HCT116 (cell line): Measurements from ENCODE around the gene SAT1. TPM values are rescaled to one million over a fixed set of nuclear protein-coding genes. Genes with fewer than 3 reads are reported as not detected.

Experiments used
- ATAC-seq: fragments of 200-7000 bp; cut with Tn5 transposase; 2 replicates; pipeline ENCODE4 v1.9.1; 2020; ENCODE audit warnings: mild to moderate bottlenecking, moderate library complexity
- BruUV-seq: library from RNA; stranded (reverse); fragments of 400-500 nt; replicated peaks from 2 replicates; lab custom pipeline; 2021; lab: Mats Ljungman, UMichigan
- CTCF ChIA-PET: fragments of 300-600 bp; sonication (Branson Sonifier 250); formaldehyde crosslinking; loops from one replicate; lab custom pipeline; 2021; ENCODE audit warnings: antibody characterized with exemption; lab: Charles Lee
- POLR2A ChIA-PET: fragments of 300-600, 350-600 bp; sonication (Branson Sonifier 250); formaldehyde crosslinking; loops from one replicate; lab custom pipeline; 2021; ENCODE audit warnings: antibody characterized with exemption; lab: Charles Lee
- RAD21 ChIA-PET, 2 experiments: fragments of 300-600 bp; sonication (Branson Sonifier 250); formaldehyde crosslinking; loops; one replicate each; lab custom pipeline; 2023; ENCODE audit warnings: low total read pairs in 2 of 2; ENCODE audit not compliant: uncharacterized antibody in 2 of 2, unreplicated experiment in 2 of 2, low non-redundant PET in 1 of 2; lab: Charles Lee
- DNase-seq: peaks from one replicate; pipeline ENCODE4 v3.0.0-alpha.2; 2010; ENCODE audit warnings: low read depth, low spot score
- H2AFZ ChIP-seq: fragments of 200-600 bp; shearing (Covaris generic), sonication (generic); 2 replicates; pipeline ENCODE4 v1.6.1; 2017; ENCODE audit warnings: low read depth, mixed run types, mixed read lengths, antibody characterized with exemption, low read length; ENCODE audit not compliant: poor library complexity, severe bottlenecking
- H3K27ac ChIP-seq: 2 replicates; pipeline ENCODE4 v1.5.1; 2012; ENCODE audit warnings: low read depth, low read length
- H3K27me3 ChIP-seq: fragments of 200-600 bp; sonication (generic); 2 replicates; pipeline ENCODE4 v1.6.1; 2016; ENCODE audit warnings: mixed run types, low read length, mixed read lengths; ENCODE audit not compliant: insufficient read depth
- H3K36me3 ChIP-seq, 2 experiments: fragments of 200-500 bp in 1 of 2; fragments of 200-600 bp in 1 of 2; sonication (Bioruptor generic) in 1 of 2; sonication (generic) in 1 of 2; 2 replicates each; pipeline versions ENCODE4 v1.5.1 to v1.6.1; 2014 to 2016; ENCODE audit warnings: low read length in 2 of 2, inconsistent platforms in 1 of 2, mixed read lengths in 1 of 2, mixed run types in 1 of 2; ENCODE audit not compliant: insufficient read depth in 2 of 2, control insufficient read depth in 1 of 2
- H3K4me1 ChIP-seq, 2 experiments: fragments of 200-600 bp in 1 of 2; sonication (generic) in 1 of 2; 2 replicates each; pipeline versions ENCODE4 v1.5.1 to v1.6.1; 2012 to 2017; ENCODE audit warnings: low read length in 2 of 2, inconsistent platforms in 1 of 2, mild to moderate bottlenecking in 1 of 2, mixed read lengths in 1 of 2, mixed run types in 1 of 2, moderate library complexity in 1 of 2; ENCODE audit not compliant: insufficient read depth in 2 of 2, control insufficient read depth in 1 of 2
- H3K4me2 ChIP-seq: fragments of 200-600 bp; sonication (generic); 2 replicates; pipeline ENCODE4 v1.6.1; 2017; ENCODE audit warnings: mixed run types, low read length, mixed read lengths
- H3K4me3 ChIP-seq, 2 experiments: fragments of 200-600 bp in 1 of 2; sonication (generic) in 1 of 2; replicated peaks in 1 of 2; 2 replicates each; pipeline ENCODE4 v1.5.1; 2011 to 2016; ENCODE audit warnings: low read length in 2 of 2, control low read depth in 1 of 2, low read depth in 1 of 2, mild to moderate bottlenecking in 1 of 2, mixed read lengths in 1 of 2, mixed run types in 1 of 2
- H3K79me2 ChIP-seq: fragments of 200-600 bp; sonication (generic); 2 replicates; pipeline ENCODE4 v1.6.1; 2017; ENCODE audit warnings: mild to moderate bottlenecking, mixed run types, low read length, moderate library complexity, mixed read lengths; ENCODE audit not compliant: insufficient read depth
- H3K9ac ChIP-seq: fragments of 200-600 bp; sonication (generic); 2 replicates; pipeline ENCODE4 v1.6.1; 2016; ENCODE audit warnings: low read length, mixed read lengths
- H3K9me2 ChIP-seq: fragments of 200-600 bp; sonication (generic), shearing (Covaris generic); 2 replicates; pipeline ENCODE4 v1.6.1; 2017; ENCODE audit warnings: mixed run types, mild to moderate bottlenecking, moderate library complexity; ENCODE audit not compliant: insufficient read depth
- H3K9me3 ChIP-seq, 2 experiments: fragments of 200-500 bp in 1 of 2; fragments of 200-600 bp in 1 of 2; sonication (Bioruptor generic) in 1 of 2; sonication (generic) in 1 of 2; 2 replicates each; pipeline ENCODE4 v1.6.1; 2014 to 2017; ENCODE audit warnings: low read length in 2 of 2, mixed read lengths in 2 of 2, inconsistent platforms in 1 of 2, low read depth in 1 of 2, mild to moderate bottlenecking in 1 of 2, mixed run types in 1 of 2, moderate library complexity in 1 of 2; ENCODE audit not compliant: control insufficient read depth in 1 of 2, insufficient read depth in 1 of 2
- H4K20me1 ChIP-seq: fragments of 200-600 bp; sonication (generic), shearing (Covaris generic); 2 replicates; pipeline ENCODE4 v1.6.1; 2017; ENCODE audit warnings: mixed run types, mild to moderate bottlenecking, moderate library complexity; ENCODE audit not compliant: insufficient read depth
- CBX3 ChIP-seq: IDR thresholded peaks from 2 replicates; pipeline ENCODE4 v1.6.1; 2012; ENCODE audit warnings: low read depth
- CEBPB ChIP-seq: IDR thresholded peaks from 2 replicates; pipeline ENCODE4 v1.6.1; 2012; ENCODE audit warnings: low read depth
- ELF1 ChIP-seq: IDR thresholded peaks from 2 replicates; pipeline ENCODE4 v1.6.1; 2012; ENCODE audit warnings: low read depth, borderline replicate concordance
- EZH2phosphoT487 ChIP-seq: fragments of 200-600 bp; IDR thresholded peaks from 2 replicates; pipeline ENCODE4 v1.6.1; 2018; ENCODE audit warnings: antibody characterized with exemption, borderline replicate concordance
- JUND ChIP-seq: IDR thresholded peaks from 2 replicates; pipeline ENCODE4 v1.6.1; 2012
- MAX ChIP-seq: IDR thresholded peaks from 2 replicates; pipeline ENCODE4 v1.6.1; 2012
- POLR2AphosphoS5 ChIP-seq: IDR thresholded peaks from 2 replicates; pipeline ENCODE4 v1.6.1; 2011; ENCODE audit warnings: mild to moderate bottlenecking, low read depth, low read length, moderate library complexity
- RAD21 ChIP-seq: IDR thresholded peaks from 2 replicates; pipeline ENCODE4 v1.6.1; 2012; ENCODE audit warnings: low read depth, mild to moderate bottlenecking
- REST ChIP-seq: IDR thresholded peaks from 2 replicates; pipeline ENCODE4 v1.6.1; 2012; ENCODE audit warnings: low read depth
- TCF7L2 ChIP-seq: IDR thresholded peaks from 2 replicates; pipeline ENCODE4 v1.7.0; 2011; ENCODE audit warnings: borderline replicate concordance, inconsistent platforms; ENCODE audit not compliant: insufficient read depth, insufficient read length; ENCODE audit errors: extremely low read depth
- YY1 ChIP-seq: IDR thresholded peaks from 2 replicates; pipeline ENCODE4 v1.6.1; 2011; ENCODE audit warnings: low read length, low read depth, moderate library complexity, mild to moderate bottlenecking; ENCODE audit not compliant: insufficient replicate concordance; ENCODE audit errors: extremely low read depth
- ZBTB33 ChIP-seq: IDR thresholded peaks from 2 replicates; pipeline ENCODE4 v1.6.1; 2011; ENCODE audit warnings: mild to moderate bottlenecking, low read length, moderate library complexity; ENCODE audit not compliant: insufficient replicate concordance; ENCODE audit errors: extremely low read depth
- ZNF274 ChIP-seq: fragments of 200-500 bp; sonication (Bioruptor generic); IDR thresholded peaks from 2 replicates; pipeline ENCODE4 v1.6.1; 2014; ENCODE audit warnings: mild to moderate bottlenecking, low read depth, low read length, inconsistent platforms
- intact Hi-C: fragments of 100-400 bp; cut with micrococcal nuclease; formaldehyde crosslinking; loops from 2 replicates; pipeline ENCODE4 v1.10.0; 2022
- total RNA-seq: library from RNA; stranded (reverse); gene quantifications from one replicate; pipeline ENCODE4 v1.2.1, GENCODE V29; 2021; ENCODE audit not compliant: unreplicated experiment

SAT1 gene
- total RNA-seq, 1 experiment from 2014 or later, result 821 TPM

- DNase-seq (no peak), ATAC-seq (no peak)
- Histone ChIP-seq H3K4me2 (no peak overlapping the region), H3K9me2 (no peaks in the 10 kb centered on the region), H2AFZ (no peak overlapping the region), H3K27ac (no peak overlapping the region), H3K9me3 (no peaks in the 10 kb centered on the region), H3K4me3 (no peak overlapping the region), H3K79me2 (no peaks in the 10 kb centered on the region), H4K20me1 (no peaks in the 10 kb centered on the region), H3K36me3 (no peaks in the 10 kb centered on the region), H3K4me1 (peaks cover 24 to 27% of the 10 kb centered on the region in 2 experiments), H3K9ac (no peak overlapping the region), H3K27me3 (no peaks in the 10 kb centered on the region)
- intact Hi-C loops, result no loop called here
- no TSS peak for BruUV-seq
- POLR2A ChIA-PET, result no interaction called here
- RAD21 ChIA-PET, result no interaction called here
- TF ChIP-seq ZNF274, result no peak
- no peak for TF ChIP-seq MAX
- no peak for TF ChIP-seq RAD21
- TF ChIP-seq JUND, result no peak
- no peak for TF ChIP-seq EZH2phosphoT487
- no peak for TF ChIP-seq CEBPB
- no peak for TF ChIP-seq TCF7L2
- TF ChIP-seq ELF1, result no peak
- TF ChIP-seq CBX3, result no peak
- TF ChIP-seq POLR2AphosphoS5, result no peak
- no peak for TF ChIP-seq REST
- TF ChIP-seq YY1, result no peak
- TF ChIP-seq ZBTB33, result no peak
- CTCF ChIA-PET, result no interaction called here
Observed at GRCh38 chrX:23810279-23810678, 27.3 kb downstream of the SAT1 start.
